Measurements from ENCODE around the gene HEXIM2.

DNA sequence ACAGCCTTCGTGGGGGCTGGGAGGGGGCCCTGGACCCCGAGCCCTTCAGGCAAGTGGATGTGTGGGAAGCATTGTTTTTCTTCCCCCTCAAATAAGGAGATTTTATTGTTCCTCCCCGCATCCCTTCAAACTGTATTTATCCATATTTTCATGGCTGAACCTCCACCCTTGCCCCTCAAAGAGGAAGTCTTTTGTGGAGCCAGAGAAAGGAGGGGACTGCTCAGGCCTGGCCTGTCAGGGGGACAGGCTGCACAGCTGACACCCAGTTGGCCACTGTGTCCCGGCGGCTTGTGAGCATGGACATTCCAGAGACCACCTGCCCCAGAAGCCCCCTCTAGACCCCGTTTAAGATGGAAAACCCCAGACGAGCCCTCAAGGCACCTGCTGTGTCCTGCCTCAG is 15.9 kb downstream of the HEXIM2 start:
- TF ChIP-seq CTCF (IDR thresholded peaks at IDR 0.05) = no peak
- no peak for TF ChIP-seq POLR2A (IDR thresholded peaks at IDR 0.05)
- no peak for TF ChIP-seq EP300 (IDR thresholded peaks at IDR 0.05)

All from gastroesophageal sphincter (tissue), 3 donors.